GM18868 (cell line): Measurements from ENCODE around the gene SPTBN1.

Source experiments
- ATAC-seq: cut with Tn5 transposase; IDR thresholded peaks from one replicate; pipeline ENCODE4 v1.9.1; 2021; ENCODE audit warnings: mild to moderate bottlenecking, moderate library complexity; ENCODE audit not compliant: unreplicated experiment

SPTBN1 gene

GRCh38 chr2:54570321-54570855 lies 114.3 kb downstream of the SPTBN1 start:
- ATAC-seq: no peak

DNA sequence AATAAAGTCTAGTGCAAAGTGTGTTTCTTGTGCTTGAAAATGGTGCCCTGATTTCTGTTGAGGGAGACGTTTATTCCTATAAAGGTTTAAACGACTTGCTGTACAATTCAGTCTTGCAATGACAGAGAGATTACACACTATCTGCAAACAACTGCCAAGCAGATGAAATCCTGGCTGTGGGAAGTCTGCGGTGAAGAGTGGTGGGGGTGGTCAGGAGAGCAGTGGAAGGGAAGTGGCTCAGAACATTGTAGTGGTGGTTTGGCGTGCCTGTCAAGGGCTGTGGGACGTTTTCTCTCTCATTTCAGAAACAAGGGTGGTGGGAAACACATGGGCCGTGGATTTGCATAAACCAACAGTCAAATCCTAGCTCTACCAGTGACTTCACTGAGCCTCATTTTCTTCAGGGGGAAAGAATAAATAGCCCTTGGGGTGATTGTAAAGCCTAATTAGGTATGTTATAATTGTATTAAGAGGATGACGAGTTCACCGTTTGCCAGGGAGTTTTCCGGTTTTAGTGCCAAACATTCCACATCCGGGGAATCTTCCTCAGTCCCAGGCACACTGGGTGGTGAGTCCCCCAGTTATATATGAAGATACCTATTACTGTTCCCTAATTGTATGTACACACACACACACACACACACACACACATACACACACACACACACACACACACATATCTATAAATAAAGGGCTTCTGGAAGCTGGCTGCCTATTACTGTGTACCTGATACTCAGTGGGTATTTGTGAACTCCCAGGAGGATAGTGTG lies 115.0 kb downstream of the SPTBN1 start:
- ATAC-seq: peak; percentile 61

- ATAC-seq: peak; percentile 22
These were observed 116.1 kb downstream of the SPTBN1 start for GRCh38 chr2:54572262-54572635.

- ATAC-seq: no peak
These were observed 116.8 kb downstream of the SPTBN1 start for GRCh38 chr2:54572636-54573536.

DNA sequence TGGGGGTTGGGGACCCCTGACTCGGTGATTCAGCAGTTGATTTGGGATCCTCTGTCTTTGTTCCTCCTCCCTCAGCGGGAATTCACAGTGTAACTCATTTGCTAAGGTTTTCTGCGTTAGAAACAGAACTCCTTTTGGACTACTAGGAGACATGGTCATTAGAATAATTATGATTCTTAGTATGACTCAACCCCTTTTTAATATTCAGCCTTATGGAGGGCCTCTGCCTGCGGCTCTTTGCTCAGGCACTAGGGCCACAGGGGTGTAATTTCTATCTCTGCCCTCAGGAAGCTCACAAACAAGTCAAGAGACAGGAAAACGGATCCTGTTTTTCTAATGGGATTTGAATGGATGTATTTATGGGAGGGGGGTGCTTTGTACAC lies 117.4 kb downstream of the SPTBN1 start:
- ATAC-seq: no peak

DNA sequence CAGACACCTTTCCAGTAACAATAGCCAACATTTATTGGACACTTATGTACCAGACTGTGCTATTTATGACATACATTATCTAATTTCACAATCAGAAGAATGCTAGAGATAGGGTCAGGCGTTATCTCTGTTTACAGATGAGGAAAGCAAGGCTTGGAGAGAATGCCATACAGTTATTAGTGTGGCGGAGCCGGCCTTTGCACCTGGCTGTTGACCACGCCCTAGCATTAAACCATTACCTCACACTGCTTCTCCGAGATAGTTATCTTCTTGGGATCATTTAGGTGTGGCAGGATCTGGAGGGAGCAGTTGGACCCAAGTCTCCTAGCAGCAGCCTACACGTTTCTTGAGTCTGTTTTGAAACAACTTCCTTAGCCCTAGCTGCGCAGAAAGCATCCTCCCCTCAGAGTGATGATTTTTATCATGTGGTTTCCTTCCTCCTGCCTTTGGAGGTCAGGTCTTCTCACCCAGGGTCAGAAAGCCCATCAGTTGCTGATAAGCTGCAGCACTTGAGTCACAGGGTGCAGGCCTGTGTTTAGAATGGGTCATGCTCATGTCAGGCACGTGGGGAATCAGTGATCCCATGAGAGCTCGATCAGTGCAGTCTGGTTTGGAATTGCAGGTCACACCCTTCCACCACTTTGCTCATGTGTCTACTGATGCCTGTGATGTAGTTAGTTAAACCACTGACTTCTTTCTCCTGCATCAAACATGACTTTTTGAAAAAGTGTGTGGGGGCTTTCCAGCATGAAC lies 118.2 kb downstream of the SPTBN1 start:
- peak; percentile 34 for ATAC-seq

- no peak for ATAC-seq
These were observed 118.7 kb downstream of the SPTBN1 start for GRCh38 chr2:54574860-54575247.

- no peak for ATAC-seq
These were observed 119.3 kb downstream of the SPTBN1 start for GRCh38 chr2:54575379-54575888.

- ATAC-seq: no peak
These were observed 120.9 kb downstream of the SPTBN1 start for GRCh38 chr2:54577035-54577434.

DNA sequence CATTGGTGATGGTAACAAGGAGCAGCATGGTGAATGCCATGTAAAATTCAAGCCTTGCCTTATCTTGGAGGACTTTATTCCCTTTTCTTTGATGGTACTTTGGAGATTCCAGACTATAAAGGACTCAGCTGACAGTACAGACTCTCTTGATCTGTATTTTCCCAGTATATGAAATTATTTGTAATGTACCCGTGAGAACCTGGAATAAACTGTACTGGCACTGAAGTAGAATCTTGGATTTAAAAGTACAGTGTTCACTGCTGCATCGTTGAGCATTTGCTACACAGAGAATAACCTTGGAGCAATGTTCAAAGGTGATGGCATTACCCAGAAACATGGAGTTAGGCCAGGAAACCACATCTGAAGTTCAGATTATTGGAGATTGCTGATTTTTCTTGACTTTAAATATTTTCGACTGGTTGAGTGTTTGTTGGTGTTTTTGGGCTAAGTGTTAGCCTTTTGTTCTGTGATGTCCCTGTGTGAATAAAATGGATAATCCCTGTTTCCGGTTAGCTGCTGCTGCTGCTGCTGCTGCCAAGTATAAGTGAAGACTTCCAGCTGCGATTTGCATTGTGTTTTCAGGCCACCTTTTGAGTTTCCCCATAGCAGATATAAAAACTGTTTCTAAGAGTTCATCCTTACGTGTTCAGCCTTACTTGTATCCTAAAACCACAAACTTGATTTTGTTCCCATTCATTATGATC lies 122.0 kb downstream of the SPTBN1 start:
- ATAC-seq: no peak

GRCh38 chr2:54578648-54579045 lies 122.5 kb downstream of the SPTBN1 start:
- ATAC-seq: no peak

DNA sequence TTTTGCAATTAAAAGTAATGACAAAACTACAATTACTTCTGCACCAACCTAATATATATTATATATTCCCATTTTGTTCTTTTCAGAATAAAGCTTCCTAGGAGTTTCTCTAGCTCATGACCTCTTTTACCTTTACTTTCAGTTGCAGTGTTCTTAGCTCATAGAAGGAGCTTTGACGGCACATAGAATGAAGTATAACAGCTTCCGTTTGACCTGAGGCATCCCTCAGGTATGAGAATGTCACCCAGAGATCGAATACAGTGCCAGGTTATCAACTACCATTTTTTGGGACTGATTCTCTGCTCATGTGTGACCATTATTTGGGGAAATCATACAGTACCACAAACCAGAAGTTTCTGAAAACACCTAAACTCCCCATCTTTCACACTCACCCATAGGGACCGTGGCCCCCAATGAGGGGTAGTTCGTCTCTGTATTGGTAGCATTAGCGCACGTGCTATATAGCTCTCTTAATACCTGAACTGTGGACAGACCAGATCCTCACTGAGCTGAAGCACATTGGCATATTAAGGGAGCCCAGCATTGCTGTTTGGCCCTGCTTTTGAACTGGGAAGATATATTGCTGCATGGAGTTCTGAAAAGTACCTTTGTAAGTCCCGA lies 123.0 kb downstream of the SPTBN1 start:
- no peak for ATAC-seq

GRCh38 chr2:54579682-54580620 lies 123.8 kb downstream of the SPTBN1 start:
- peak; percentile 69 for ATAC-seq

GRCh38 chr2:54581326-54582039 lies 125.4 kb downstream of the SPTBN1 start:
- ATAC-seq: peak; percentile 29

GRCh38 chr2:54582987-54583386 lies 126.9 kb downstream of the SPTBN1 start:
- ATAC-seq: no peak

DNA sequence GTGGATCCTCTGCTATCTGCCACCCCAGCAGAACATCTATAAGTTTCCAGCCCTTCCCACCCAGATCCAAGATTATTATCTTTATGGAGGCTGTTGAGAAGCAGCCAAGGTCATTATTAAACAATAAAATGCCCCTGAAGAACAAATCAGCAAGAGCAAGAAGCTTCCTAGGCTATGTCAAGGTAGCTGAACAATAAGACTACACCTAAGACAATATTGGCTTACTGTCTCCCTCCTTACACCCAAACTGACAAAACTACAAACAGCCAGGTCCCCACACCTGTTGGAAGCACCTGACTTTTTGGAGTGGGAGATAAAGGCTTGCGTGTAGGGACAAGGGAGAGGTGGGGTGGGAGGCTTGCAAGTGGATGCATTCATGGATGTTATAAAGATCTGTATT lies 128.5 kb downstream of the SPTBN1 start:
- no peak for ATAC-seq

DNA sequence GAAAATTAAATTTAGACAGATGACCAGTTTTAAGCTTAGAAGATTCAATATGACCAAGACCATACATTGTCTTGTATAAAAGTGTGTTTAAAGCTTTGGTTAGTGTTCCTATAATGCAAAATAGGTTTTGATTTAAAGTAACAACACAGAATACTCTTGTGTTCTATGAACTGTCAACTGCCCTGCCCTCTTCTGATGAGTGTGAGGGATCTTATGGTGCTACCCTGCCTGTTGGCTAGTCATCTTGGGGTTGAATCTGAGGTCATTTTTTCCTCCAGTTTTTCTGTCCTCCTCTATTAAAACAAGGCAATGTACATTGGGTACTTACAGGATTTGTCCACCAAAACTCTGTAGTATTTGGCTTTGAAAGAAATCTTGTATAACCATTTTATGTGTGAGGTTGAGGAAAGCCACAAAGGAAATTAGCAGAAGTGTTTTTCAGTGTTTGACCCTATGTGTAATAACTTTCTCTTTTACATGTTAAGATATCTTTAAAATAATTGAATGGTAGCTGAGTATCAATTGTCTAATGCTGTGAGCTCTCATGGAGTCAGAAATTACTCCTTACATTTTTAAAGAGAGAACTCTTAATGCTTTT lies 129.1 kb downstream of the SPTBN1 start:
- ATAC-seq: no peak

GRCh38 chr2:54586062-54586461 lies 129.9 kb downstream of the SPTBN1 start:
- no peak for ATAC-seq
